Colonic mucosa (tissue), 4 donors: ENCODE measurements around the gene SPEM1. TPM values are rescaled to one million over a fixed set of nuclear protein-coding genes. Genes with fewer than 3 reads are reported as not detected.

Source experiments
- DNase-seq: peaks from one replicate; pipeline ENCODE4 v3.0.0-alpha.2; 2020
- H3K27ac ChIP-seq: fragments of 200-600 bp; one replicate; pipeline ENCODE4 v1.8.0; 2021
- H3K27me3 ChIP-seq: fragments of 200-600 bp; one replicate; pipeline ENCODE4 v1.8.0; 2021
- H3K36me3 ChIP-seq: fragments of 200-600 bp; one replicate; pipeline ENCODE4 v1.8.0; 2021
- H3K4me1 ChIP-seq: fragments of 200-600 bp; one replicate; pipeline ENCODE4 v1.8.0; 2021; ENCODE audit warnings: mild to moderate bottlenecking
- H3K4me3 ChIP-seq: fragments of 200-600 bp; one replicate; pipeline ENCODE4 v1.8.0; 2021
- H3K9ac ChIP-seq, 2 donors: one replicate each; pipeline ENCODE4 v1.7.0; 2013; ENCODE audit warnings: control low read depth in 2 of 2, low read depth in 2 of 2, low read length in 2 of 2
- H3K9me3 ChIP-seq: fragments of 200-600 bp; one replicate; pipeline ENCODE4 v1.8.0; 2021
- CTCF ChIP-seq: fragments of 200-600 bp; IDR thresholded peaks from one replicate; pipeline ENCODE4 v1.8.0; 2022; ENCODE audit warnings: antibody characterized with exemption, mild to moderate bottlenecking
- intact Hi-C: fragments of 100-400 bp; cut with DNase I; formaldehyde crosslinking; loops from one replicate; pipeline ENCODE4 v1.14.1; 2022
- total RNA-seq, 2 donors: library from RNA; stranded (reverse); fragmentation: NEBNext Ultra II Directional in 1 of 2; extraction: Animal tissue kit (Norgen Biotek cat#: 25700) in 1 of 2; gene quantifications; one replicate each; pipeline ENCODE4 v1.2.1, GENCODE V29; 2021
- donor health status: healthy.
- donor health status: DM: no; HTN: no; CAD: no.
- donor health status: DM: no; HTN: no; CAD: no.

The SPEM1 gene
- total RNA-seq, 2 donors from 2014 or later, result not detected

GRCh38 chr17:7403977-7404736 lies 16.0 kb upstream of the SPEM1 start, which contains the start of gene TMEM256:
Gene TMEM256 (minus strand): TSS chr17:7404097. CDS start chr17:7404084, 13 bp downstream.
- peaks cover 8% of the 10 kb centered on the region for H3K27me3 ChIP-seq
- peak within 1 kb of the TSS; percentile 83 for H3K27ac ChIP-seq
- H3K9ac ChIP-seq, result peak within 1 kb of the TSS; percentile 79 to 87
- H3K36me3 ChIP-seq, result no peaks in the 10 kb centered on the region
- H3K4me1 ChIP-seq, result peaks cover 5% of the 10 kb centered on the region
- TF ChIP-seq CTCF, result no peak
- H3K9me3 ChIP-seq, result no peaks in the 10 kb centered on the region
- peak; percentile 99 for DNase-seq
- peak within 1 kb of the TSS; percentile 44 for H3K4me3 ChIP-seq
- intact Hi-C loops, result no loop called here

- no peak for TF ChIP-seq CTCF
- H3K36me3 ChIP-seq, result no peaks in the 10 kb centered on the region
- peaks cover 8% of the 10 kb centered on the region for H3K27me3 ChIP-seq
- DNase-seq, result peak; percentile 55
- H3K9me3 ChIP-seq, result no peaks in the 10 kb centered on the region
- H3K4me1 ChIP-seq, result peaks cover 5% of the 10 kb centered on the region
- H3K27ac ChIP-seq, result peak overlapping the region; percentile 55
- peak overlapping the region; percentile 44 for H3K4me3 ChIP-seq
- peak overlapping the region; percentile 26 to 69 for H3K9ac ChIP-seq
- intact Hi-C loops, result no loop called here
These were observed 15.3 kb upstream of the SPEM1 start for GRCh38 chr17:7404737-7405349.

GRCh38 chr17:7405350-7406234 lies 14.5 kb upstream of the SPEM1 start:
- peaks cover 5% of the 10 kb centered on the region for H3K4me1 ChIP-seq
- DNase-seq, result no peak
- intact Hi-C loops, result no loop called here
- H3K9ac ChIP-seq, result peak overlapping the region; percentile 32 to 69
- peak overlapping the region; percentile 55 for H3K27ac ChIP-seq
- H3K4me3 ChIP-seq, result peak overlapping the region; percentile 44
- H3K27me3 ChIP-seq, result peaks cover 8% of the 10 kb centered on the region
- H3K36me3 ChIP-seq, result no peaks in the 10 kb centered on the region
- H3K9me3 ChIP-seq, result no peaks in the 10 kb centered on the region
- no peak for TF ChIP-seq CTCF

- no peak overlapping the region for H3K27ac ChIP-seq
- H3K36me3 ChIP-seq, result no peaks in the 10 kb centered on the region
- peaks cover 5% of the 10 kb centered on the region for H3K4me1 ChIP-seq
- intact Hi-C loops, result no loop called here
- H3K27me3 ChIP-seq, result peaks cover 8% of the 10 kb centered on the region
- H3K4me3 ChIP-seq, result no peak overlapping the region
- no peak for TF ChIP-seq CTCF
- H3K9ac ChIP-seq, result peak overlapping the region in 1 of 2 donors; percentile 35
- no peaks in the 10 kb centered on the region for H3K9me3 ChIP-seq
- no peak for DNase-seq
These were observed 13.8 kb upstream of the SPEM1 start for GRCh38 chr17:7406235-7406825.

GRCh38 chr17:7407082-7407481 lies 13.0 kb upstream of the SPEM1 start:
- H3K36me3 ChIP-seq, result no peaks in the 10 kb centered on the region
- no peak for TF ChIP-seq CTCF
- peaks cover 5% of the 10 kb centered on the region for H3K4me1 ChIP-seq
- intact Hi-C loops, result no loop called here
- H3K9me3 ChIP-seq, result no peaks in the 10 kb centered on the region
- no peak overlapping the region for H3K9ac ChIP-seq
- no peak for DNase-seq
- H3K27ac ChIP-seq, result no peak overlapping the region
- H3K27me3 ChIP-seq, result peaks cover 8% of the 10 kb centered on the region
- no peak overlapping the region for H3K4me3 ChIP-seq
